HG02840 (cell line): Measurements from ENCODE around the gene MYL12A.
"Not testable (repeated sequence)": the region's sequence is repeated elsewhere in the genome, so short reads cannot be mapped to it uniquely, and the experiment has no call there.

Experiments used
- ATAC-seq: cut with Tn5 transposase; IDR thresholded peaks from one replicate; pipeline ENCODE4 v1.9.1; 2021; ENCODE audit warnings: mild to moderate bottlenecking, moderate library complexity, moderate number of reproducible peaks; ENCODE audit not compliant: unreplicated experiment, low FRiP score

The MYL12A gene

GRCh38 chr18:3251963-3252277, 4.3 kb downstream of the MYL12A start:
- no peak for ATAC-seq

- no peak for ATAC-seq
These were observed 5.2 kb downstream of the MYL12A start for GRCh38 chr18:3252843-3253242.

GRCh38 chr18:3254725-3255124, 7.1 kb downstream of the MYL12A start:
- no peak for ATAC-seq

- ATAC-seq = no peak
These were observed 8.1 kb downstream of the MYL12A start for GRCh38 chr18:3255611-3256165.

- no peak for ATAC-seq
These were observed 9.4 kb downstream of the MYL12A start for GRCh38 chr18:3256693-3257626.

GRCh38 chr18:3257627-3258120, 10.1 kb downstream of the MYL12A start:
- ATAC-seq = no peak

GRCh38 chr18:3260995-3261372, 13.4 kb downstream of the MYL12A start:
- no peak for ATAC-seq

GRCh38 chr18:3261373-3262233, 14.0 kb downstream of the MYL12A start, which contains the start of gene MYL12B:
MYL12B (plus strand) TSS chr18:3262133; CDS start chr18:3272899, 10,766 bp downstream.
- ATAC-seq = peak; percentile 87

GRCh38 chr18:3262234-3263131, 14.9 kb downstream of the MYL12A start:
- peak; percentile 25 for ATAC-seq

- ATAC-seq = no peak
These were observed 15.6 kb downstream of the MYL12A start for GRCh38 chr18:3263132-3263700.

- ATAC-seq = no peak
These were observed 16.8 kb downstream of the MYL12A start for GRCh38 chr18:3264362-3264761.

- ATAC-seq = no peak
These were observed 18.0 kb downstream of the MYL12A start for GRCh38 chr18:3265564-3266033.

GRCh38 chr18:3266062-3266608, 18.5 kb downstream of the MYL12A start:
- ATAC-seq = no peak

- no peak for ATAC-seq
These were observed 20.7 kb downstream of the MYL12A start for GRCh38 chr18:3268306-3268705.

- ATAC-seq = no peak
These were observed 21.8 kb downstream of the MYL12A start for GRCh38 chr18:3269241-3269913.

GRCh38 chr18:3269914-3270299, 22.3 kb downstream of the MYL12A start:
- ATAC-seq = no peak

GRCh38 chr18:3273042-3273441, 25.4 kb downstream of the MYL12A start:
- ATAC-seq = no peak

- ATAC-seq = not testable (repeated sequence)
These were observed 30.1 kb downstream of the MYL12A start for GRCh38 chr18:3277643-3278213.
